Activated CD8-positive, alpha-beta memory T cell treated with anti-CD3 and anti-CD28 coated beads, Interleukin-2, amount 50 U/mL, for 4 hours (primary cell): Measurements from ENCODE around the gene SP2.
"Not testable (repeated sequence)": the region's sequence is repeated elsewhere in the genome, so short reads cannot be mapped to it uniquely, and the experiment has no call there.

ENCODE experiments used
- DNase-seq: peaks from one replicate; pipeline ENCODE4 v3.0.0-alpha.2; 2020

Gene SP2

GRCh38 chr17:47924785-47925677, 29.0 kb downstream of the SP2 start:
- DNase-seq, result no peak

- DNase-seq, result no peak
Measured at GRCh38 chr17:47925678-47925988, 29.6 kb downstream of the SP2 start.

DNA sequence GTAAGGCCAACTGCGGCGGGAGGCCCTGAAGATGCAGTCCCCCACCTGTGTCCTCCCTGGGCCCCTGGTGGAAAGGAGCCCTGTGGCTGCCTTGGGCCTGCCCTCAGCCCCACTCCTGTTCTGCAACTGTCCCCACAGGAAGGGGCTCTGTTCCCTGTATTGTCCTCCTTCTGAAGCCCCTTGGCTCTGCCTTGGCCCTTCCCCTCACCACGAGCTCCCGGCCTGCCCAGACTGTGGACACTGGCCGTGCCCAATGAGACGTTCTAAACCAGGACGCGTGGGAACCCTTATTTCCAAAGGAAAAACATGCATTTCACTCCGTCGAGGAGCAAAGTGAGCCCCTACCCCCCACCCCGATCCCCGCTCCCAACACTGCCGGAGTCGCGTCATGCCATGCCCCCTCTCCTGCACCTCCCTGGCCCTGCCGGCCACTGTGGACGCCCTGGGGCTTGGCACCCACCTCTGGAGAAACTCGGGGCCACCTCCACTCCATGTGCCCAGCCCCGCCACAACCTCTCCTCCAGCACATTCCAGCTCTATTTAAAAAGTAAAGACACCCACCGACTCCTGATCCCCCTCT, 31.9 kb downstream of the SP2 start:
- DNase-seq, result no peak

- DNase-seq, result no peak
Measured at GRCh38 chr17:47928415-47928814, 32.4 kb downstream of the SP2 start.

- no peak for DNase-seq
Measured at GRCh38 chr17:47929218-47930000, 33.4 kb downstream of the SP2 start.

- no peak for DNase-seq
Measured at GRCh38 chr17:47931848-47932247, 35.8 kb downstream of the SP2 start.

DNA sequence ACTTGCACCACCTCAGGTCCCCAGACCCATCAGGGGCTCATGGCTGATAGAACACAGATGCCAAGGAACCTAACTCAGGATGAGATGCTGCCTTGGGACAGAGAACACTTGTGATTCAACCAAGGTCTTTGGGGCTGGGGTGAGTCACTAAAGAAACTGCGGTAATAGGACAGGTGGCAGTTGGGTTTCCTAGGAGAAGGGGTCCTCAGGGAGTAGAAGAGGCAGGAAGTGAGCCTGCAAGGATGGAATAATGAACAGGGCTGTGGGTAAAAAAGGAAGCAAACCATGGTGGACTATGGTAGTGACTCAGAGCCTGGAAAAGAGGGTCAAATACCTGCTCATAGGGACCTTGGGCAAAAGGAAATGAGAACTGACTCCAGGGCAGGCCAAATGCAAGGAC, 38.8 kb downstream of the SP2 start:
- DNase-seq, result no peak

DNA sequence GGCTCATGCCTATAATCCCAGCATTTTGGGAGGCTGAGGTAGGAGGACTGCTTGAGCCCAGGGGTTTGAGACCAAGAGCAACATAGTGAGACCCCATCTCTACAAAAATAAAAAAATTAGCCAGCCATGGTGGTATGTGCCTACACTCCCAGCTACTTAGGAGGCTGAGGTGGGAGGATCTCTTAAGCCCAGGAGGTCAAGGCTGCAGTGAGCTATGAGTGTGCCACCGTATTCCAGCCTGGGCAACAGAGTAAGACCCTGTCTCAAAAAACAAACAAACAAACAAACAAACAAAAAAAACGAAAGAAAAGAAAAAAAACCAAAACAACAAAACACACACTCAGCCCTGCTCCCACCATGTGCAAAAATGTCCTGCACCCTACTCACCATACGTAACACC, 39.4 kb downstream of the SP2 start:
- not testable (repeated sequence) for DNase-seq

GRCh38 chr17:47935961-47936360, 39.9 kb downstream of the SP2 start:
- no peak for DNase-seq

DNA sequence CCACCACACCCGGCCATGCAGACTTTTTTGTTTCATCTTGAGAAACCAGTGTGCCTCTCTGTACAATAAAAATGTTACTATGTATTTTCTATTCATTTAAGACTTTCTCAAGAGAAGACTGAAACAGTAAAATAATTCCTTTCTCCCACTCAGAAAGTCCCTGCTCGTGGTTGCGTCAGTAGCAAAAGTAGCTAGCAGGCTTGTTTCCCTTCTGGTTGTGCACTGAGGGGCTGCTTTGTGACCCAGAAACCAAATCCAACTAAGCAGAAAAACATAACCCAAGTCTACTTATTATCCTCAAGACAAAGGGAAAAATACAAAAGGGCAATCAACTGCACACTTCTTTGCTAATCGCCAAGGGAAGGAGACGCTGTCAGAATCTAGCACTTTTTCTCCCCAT, 41.9 kb downstream of the SP2 start:
- DNase-seq, result no peak

DNA sequence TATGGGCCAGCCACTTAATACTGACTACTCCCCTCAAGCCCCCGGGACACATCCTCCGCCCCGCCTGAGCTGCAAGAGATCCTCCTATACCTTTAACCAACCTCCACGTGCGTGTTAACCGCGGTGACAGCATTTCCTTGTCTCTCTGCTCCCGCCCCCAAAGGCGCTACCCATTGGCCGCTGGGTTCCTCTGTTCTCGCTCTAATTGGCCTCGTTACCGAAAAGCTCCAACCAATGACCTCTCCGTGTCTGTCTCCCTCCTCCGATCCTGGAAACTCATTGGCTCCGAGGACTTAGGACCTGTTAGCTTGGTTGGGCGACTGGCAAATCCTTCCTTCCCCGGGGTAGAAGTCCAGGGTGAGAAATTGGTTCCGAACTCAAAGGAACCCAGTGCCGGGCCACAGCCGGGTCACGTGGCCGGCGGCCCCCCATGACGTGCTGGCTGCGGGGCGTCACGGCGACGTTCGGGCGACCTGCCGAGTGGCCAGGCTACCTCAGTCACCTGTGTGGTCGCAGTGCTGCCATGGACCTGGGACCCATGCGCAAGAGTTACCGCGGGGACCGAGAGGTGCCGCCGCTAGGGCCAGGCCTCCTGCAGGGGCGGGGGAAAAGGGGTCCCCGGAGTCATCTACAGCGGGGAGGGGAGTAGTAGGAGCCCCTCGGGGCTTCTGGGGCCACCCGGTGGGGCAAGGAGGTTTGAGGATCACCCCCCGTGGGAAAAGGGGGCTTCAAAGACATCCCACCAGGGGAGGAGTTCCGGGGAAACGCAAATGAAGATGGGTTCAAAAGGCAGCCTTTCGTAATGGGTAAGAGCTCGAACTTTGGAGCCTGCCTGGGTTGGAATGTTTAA, 45.4 kb downstream of the SP2 start, which contains the start of gene PNPO:
Gene PNPO (plus strand): TSS at position 326 of the 850 bp plus-strand sequence. CDS start 105 bp downstream, at position 431.
- DNase-seq, result peak; percentile 92

GRCh38 chr17:47942096-47942510, 46.1 kb downstream of the SP2 start:
- DNase-seq, result no peak

DNA sequence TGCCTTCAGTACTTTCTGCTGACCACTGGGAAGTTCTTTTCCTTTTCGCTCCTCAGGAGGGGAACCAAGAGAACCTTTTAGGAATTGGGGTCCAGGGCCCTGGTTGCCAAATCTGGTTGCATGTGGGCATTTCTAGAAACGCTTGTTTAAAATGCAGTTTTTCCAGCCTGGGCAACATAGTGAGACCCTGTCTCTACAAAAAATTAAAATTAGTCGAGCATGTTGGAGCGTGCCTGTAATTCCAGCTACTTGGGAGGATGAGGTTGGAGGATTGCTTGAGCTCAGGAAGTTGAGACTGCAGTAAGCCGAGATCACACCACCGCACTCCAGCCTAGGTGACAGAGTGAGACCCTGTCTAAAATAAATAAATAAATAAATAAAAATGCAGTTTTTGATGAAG, 46.5 kb downstream of the SP2 start:
- DNase-seq, result no peak

DNA sequence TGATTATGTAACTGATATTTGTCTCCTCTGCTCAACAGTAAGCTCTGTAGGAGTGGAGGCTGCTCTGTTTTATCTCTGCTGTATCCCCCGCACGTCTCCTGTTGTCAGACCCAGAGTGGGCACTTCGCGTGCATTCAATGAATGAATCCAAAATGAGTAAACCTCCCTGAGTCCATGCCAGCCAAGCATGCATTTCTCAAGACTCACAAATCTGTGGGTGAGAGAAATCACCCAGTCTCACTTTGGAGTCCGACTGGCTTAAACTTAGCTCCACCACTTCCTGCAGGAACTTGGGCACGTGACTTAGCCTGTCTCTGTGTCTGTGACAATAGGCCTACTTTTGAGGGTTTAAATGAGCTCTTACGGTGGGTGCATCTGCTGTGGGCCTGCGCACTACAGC, 49.0 kb downstream of the SP2 start:
- DNase-seq, result no peak

GRCh38 chr17:47945529-47946508, 49.8 kb downstream of the SP2 start:
- no peak for DNase-seq

DNA sequence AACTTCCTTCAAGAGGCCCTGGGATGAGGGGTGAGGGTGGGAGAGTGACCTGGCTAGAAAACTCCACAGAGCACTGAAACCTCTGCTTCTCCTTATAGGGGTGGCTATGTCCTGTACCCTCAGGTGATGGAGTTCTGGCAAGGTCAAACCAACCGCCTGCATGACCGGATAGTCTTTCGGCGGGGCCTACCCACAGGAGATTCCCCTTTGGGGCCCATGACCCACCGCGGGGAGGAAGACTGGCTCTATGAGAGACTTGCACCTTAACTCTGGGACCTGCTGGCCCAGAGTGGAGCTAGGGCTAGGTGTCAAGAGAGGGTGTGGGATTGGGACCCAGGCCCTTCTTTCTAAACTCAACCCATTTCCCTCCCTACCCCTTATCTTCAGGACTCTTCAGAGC, 50.5 kb downstream of the SP2 start:
- no peak for DNase-seq

DNA sequence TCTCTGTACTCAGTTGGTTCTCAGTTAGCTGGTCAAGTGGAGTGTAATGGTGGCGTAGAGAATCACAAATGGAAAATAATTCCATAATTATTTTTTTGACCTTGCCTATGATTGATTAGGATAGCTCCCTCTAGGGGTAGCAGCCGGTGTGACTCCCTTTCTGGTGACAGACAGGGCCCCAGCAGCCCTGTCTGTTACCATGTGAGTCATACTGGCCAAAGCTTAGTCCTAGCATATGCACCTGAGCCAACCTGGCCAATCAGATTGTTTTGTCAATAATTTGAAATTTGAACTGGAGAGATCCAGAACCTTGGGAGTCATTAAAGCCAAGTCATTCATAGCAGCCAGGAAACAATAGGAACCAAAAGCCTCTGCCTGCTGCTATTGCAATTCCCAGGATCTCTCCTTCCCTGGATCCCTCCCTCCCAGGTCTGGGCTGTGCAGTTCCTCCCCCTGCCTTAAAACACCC, 50.9 kb downstream of the SP2 start:
- peak; percentile 75 for DNase-seq

DNA sequence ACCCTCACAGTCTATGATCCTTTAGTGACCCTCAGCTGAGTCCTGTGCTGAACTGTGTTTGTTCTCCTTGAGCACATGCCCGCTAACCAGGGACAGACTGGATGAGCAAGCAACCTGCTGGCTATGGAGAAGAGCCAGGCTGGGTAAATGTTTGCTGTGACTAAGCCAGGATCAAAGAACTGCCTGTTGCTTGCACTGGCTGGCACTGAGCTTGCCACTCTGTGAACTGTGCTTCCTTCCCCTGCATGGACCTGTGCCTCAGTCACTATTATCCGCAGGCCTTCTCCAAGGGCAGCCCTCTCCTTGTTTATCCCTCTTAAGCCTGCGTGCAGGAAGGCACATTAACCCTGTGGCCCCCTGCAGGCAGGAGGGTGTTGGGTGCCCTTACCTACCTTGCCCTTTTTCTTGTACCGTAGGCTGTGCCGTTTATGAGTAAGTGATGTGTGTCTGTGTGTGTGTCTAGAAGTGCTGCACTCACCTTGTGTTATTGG, 52.7 kb downstream of the SP2 start:
- DNase-seq, result no peak

DNA sequence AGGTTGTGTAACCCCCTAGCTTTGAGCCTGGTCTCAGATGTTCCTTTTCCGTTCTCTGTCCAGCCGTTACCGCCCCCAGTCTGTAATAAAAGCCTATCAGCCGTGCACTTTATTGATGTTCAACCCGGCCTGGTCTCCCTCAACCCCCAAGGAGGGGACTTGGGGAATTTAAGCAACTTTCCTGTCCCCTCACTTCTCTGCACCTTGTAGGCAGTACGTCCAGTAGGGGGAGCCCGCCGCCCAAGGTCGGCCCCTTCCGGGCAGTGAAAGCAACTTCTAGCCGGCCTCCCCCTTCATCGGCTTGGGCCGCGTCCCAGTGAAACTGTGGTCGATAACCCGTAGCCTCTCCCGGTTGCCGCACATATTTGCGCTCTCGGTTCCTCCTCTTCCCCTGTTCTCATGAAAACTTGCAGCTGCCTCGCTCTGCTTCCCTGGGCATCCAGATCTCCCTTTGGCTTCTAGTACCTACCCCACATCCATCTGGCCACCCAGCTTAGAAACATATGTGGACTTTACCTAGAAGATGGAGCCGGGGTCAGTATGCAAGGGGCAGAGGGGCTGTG, 53.2 kb downstream of the SP2 start:
- DNase-seq, result peak; percentile 78

DNA sequence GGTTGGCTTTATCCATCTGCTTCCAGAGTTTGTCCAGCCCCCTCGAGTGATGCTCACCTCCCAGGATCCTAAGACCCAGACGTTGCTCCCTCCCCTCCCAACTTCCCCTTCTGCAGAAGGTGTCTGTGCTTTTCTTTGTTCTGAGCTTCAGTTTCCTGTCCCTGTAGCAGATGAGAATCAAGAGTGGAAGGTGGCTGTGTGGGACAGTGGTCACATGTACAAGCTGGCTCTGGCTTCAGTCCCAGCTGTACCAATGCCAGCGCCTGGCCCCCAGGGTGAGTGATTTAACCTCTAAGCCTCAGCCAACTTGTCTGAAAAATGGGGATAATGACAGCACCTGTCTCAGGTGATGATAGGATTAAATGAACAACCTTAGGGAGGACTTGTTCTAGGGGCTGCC, 53.9 kb downstream of the SP2 start:
- DNase-seq, result no peak

DNA sequence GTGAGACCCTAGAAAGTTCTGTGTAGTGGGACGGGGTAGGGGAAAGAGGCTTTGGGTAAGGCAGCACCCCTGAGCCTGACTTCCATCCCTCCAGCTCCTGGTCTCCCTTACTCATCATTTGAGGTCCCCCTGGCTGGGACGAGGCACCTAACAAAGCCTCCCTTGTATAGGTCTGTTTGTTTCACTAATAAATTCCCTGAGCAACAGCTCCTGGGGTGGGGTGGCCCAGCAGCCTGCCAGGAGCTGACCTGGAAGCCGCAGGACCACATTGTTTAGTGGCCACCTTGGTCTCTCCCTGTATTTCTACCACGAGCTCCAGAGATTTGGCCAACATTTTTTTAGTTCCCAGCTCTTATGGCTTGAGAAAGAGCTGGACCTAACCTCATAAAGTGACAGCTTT, 54.4 kb downstream of the SP2 start:
- no peak for DNase-seq
